HG03135 (cell line): ENCODE results near the gene ZFP42.
"Not testable (repeated sequence)": the region's sequence is repeated elsewhere in the genome, so short reads cannot be mapped to it uniquely, and the experiment has no call there.

Experiments
- ATAC-seq: cut with Tn5 transposase; IDR thresholded peaks from one replicate; pipeline ENCODE4 v1.9.1; 2021; ENCODE audit warnings: mild to moderate bottlenecking, moderate library complexity; ENCODE audit not compliant: unreplicated experiment

The ZFP42 gene

DNA sequence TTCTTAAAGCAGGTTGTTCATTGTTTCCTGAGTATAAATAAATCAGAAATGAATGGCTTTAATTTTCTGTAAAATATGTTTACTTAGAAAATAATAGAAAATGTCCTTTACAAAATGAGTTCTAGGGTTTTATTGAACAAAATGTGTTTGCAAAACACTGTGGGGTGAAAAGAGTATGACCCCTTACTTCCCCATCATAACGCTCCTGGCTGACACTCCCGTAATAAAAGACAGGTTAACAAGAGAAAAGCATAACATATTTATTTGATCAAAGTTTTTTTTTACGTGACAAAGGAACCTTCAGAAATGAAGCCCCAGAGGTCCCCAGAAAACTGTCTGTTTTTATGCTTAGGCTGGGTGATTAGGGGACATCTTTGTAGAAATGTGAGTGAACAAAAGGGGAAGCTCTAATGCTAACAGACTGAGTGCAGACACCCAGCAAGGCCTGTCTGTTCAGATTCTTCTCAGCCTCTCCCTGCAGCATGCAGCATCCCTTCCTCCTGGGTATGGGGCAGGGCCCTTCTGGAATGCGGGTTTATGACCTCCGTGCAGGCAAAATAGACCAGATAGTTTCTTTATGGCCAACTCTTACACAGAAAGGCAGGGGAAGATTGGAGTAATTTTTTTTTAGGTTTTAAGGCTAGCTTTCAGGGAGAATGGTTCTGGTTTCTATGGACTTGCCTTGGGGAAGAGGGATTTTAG lies 26.1 kb downstream of the ZFP42 start:
- ATAC-seq = no peak

DNA sequence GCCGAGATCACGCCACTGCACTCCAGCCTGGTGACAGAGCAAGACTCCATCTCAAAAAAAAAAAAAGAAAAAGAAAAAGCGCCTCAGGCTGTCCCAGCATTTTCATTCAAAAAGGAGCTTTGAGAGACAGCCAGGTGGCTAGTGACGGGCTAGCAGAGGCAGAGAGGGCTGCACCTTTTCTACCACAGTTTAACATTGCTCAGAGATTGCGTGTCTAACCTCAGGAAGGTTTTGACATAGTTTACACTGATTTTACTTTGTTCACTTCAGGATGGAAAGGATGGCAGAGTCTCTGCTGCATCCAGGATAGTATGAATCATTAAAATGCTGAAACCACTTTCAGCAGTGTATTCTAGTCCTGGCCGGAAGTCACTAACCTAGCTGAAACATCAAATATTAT lies 28.1 kb downstream of the ZFP42 start:
- ATAC-seq = no peak

DNA sequence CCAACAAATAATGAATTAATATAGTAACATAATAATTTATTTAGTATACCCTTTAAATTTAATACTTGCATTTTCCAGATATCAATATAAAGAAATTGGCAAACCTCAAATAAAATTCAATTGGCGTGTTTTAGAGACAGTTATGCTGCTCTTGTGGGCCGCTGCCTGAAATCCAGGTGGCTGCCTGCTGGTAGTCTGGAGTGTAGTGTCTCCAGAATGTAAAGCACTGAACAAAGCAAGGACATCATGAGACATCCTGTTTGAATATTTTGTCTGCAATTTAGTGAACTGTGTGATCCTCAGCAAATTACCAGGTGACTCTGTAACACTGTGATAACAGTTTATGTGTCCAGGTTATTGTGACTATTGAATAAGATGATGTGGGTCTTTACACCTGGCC lies 29.9 kb downstream of the ZFP42 start:
- no peak for ATAC-seq

DNA sequence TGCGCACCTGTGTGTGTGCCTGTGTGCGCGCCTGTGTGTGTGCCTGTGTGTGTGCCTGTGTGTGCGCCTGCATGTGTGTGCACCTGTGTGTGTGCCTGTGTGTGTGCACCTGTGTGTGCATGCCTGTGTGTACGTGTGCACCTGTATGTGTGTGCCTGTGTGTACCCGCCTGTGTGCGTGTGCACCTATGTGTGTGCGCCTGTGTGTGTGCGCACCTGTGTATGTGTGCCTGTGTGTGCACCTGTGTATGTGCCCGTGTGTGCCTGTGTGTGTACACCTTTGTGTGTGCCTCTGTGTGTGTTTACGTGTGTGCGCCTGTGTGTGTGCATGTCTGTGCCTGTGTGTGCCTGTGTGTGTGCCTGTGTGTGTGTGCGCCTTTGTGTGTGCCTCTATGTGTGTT lies 33.5 kb downstream of the ZFP42 start:
- ATAC-seq = no peak

DNA sequence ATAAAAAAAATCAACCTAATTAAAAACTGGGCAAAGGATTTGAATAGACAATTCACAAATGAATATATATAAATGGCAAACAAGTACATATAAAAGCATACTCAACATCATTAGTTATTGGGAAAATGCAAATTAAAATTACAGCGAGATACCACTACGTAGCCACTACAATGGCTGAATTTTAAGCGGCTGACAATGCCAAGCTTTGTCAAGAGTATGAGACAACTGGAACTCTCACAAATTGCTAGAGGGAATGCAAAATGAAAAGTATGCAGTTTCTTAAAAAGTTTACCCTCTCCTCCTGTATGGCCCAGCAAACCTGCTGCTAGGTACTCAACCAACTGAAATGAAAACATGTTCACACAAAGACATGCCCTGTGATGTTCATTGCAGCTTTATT lies 34.8 kb downstream of the ZFP42 start:
- ATAC-seq = no peak

DNA sequence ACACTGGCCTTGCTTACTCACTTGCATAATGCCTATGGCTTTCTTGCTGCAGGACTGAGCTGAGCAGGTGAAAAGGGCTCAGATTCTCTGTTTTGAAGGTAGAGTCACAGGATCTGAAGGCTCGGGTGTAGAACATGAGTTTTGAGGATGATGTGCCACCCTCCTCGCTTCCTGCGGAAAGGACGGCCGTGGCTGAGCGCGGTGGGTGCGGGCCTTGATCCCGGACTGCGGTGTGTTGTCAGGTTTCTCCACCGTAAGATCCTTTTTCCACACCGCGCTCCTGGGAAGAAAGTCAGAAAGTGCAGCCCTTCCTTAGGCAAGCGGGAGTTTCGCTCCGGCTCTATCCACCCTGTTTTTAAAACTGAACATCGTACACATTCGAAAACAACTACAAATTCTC lies 36.2 kb downstream of the ZFP42 start:
- ATAC-seq = no peak

DNA sequence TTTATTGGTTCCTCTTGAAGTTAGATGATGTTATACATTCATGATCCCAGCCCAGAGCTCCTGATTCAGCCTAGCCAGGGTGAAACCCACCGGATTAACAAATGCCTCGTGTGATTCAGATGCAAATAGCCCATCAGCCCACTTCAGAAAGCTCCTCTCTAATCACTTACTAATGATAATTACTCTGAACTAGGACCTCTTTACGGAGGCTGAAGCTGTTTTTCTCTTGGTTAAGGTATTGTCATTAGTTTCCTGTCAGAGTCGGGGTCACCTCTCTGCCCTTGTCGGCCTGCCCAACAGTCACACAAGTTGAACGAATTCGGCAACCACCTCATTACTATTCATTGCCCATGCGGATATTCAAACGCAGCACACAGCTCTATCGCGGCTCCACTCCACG lies 36.6 kb downstream of the ZFP42 start:
- ATAC-seq = no peak

DNA sequence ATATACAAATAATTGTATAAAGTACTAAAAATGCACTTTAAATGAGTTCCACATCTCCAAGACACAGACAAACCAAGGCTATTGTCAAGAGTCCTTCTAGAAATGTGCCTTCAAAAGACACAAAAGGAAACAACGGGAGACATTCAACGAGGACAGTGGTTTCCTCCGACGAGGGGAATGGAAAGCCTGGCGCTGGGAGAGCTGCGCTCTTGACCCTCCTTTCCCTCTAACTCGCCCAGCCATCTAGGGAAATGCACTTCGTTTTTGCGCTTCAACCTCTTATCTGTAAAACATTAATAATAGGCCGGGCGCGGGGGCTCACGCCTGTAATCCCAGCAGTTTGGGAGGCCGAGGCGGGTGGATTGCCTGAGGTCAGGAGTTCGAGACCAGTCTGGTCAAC lies 37.0 kb downstream of the ZFP42 start:
- ATAC-seq = no peak

DNA sequence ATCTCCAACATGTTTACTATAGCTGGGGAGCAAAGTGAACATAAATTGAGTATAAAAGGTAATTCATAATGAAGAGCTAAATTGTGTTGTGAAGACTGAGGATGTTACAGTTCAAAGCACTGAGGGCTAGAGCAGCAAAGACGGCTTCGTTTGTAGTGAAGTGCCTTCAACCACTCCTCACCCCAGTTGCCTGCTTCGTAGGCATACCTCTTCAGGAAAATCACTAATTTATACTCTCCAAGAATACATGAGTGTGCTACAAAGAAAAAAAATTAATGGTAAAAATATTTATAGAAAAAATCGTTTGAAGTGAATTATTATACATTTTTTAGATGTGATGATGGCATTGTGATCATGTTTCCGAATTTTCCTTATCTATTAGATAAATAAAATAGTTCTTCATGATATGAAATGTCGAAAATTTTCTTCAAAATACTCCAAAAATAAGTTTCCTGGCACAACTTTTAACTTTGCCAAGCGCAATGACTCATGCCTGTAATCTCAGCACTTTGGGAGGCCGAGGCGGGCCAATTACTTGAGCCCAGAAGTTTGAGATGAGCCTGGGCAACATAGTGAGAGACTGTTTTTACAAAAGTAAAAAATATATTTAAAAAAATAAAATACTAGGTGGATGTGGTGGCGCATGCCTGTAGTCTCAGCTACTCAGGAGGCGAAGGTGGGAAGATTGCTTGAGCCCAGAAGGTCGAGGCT lies 41.6 kb downstream of the ZFP42 start:
- no peak for ATAC-seq

DNA sequence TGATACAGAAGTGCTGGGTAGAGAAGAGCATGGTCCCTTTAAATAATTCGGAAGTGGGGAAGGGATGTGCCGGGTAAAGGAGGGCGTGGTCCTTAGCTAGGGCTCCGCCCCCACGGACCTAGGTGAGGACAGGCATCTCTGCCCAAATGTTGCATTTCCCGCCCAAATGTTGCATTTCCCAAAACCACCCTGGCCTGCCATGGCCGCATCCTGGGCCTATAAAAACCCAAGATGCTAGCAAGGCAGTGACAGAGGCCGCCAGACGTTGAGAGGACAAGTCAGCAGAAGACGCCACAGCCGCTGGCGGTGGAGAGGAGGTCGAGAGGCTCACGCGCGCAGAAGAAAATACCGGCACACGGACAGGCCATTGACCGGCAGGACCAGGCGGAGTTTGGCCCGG lies 46.1 kb downstream of the ZFP42 start:
- ATAC-seq = no peak

DNA sequence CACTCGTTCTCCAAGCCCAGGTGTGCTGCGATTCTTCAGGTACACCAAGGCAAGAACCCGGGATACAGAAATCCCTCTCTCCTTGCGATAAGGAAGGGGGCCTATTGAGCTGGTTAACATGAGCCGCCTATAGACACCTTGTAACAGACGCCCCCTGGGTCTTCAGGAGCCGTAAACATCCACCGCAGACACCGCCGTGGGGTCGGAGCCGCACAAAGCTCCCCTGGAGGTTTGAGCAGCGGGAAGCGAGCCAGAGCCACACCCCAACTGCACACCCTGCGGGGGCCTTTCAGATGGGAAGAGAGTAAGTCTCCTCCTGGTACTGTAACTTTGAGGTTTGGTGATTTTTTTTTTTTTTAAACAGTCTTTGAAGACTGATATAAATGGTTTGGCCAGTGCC lies 46.6 kb downstream of the ZFP42 start:
- no peak for ATAC-seq

DNA sequence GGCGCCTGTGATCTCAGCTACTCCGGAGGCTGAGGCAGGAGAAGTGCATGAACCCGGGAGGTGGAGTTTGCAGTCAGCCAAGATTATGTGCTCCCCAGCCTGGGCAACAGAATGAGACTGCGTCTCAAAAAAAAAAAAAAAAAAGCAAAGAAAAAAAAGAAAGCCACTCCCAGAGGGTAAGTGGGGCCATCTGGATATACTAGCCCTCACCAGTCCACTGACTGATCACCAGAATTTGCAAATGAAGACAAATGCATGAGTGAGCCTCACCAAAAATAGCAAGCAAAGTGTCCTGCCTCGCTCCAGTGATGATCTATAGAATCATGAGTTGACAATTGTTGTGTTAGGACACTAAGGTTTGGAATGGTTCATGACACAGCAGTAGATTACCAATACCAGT lies 47.6 kb downstream of the ZFP42 start:
- no peak for ATAC-seq

DNA sequence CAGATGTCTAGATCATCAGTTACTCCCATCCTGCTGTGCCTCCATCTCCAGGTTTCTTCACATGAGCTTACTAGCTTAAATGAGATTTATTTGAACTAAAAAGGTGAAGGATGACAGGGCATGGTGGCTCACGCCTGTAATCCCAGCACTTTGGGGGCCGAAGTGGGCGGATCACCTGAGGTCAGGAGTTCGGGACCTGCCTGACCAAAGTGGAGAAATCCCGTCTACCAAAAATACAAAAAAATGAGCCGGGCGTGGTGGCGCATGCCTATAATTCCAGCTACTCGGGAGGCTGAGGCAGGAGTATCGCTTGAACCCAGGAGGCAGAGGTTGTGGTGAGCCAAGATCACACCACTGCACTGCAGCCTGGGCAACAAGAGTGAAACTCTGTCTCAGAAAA lies 49.9 kb downstream of the ZFP42 start:
- not testable (repeated sequence) for ATAC-seq

DNA sequence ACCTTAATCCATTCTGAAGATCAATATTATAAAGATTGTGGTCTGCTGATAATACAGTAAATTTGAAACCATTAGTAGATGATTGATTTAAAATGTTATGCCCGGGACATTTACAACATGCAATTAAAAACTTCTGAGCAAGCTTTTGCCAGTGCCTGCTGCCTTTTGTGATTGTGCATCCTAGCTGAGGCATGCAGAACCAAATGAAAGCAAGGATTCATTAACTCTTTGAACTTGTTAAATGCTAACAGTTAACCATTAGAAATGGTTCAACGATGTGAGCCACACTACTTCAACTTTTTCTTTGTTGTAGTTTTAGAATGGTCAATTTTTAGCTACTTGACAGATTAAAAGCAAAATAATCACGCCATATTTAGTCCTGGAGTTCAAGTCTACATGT lies 51.1 kb downstream of the ZFP42 start:
- ATAC-seq = no peak

DNA sequence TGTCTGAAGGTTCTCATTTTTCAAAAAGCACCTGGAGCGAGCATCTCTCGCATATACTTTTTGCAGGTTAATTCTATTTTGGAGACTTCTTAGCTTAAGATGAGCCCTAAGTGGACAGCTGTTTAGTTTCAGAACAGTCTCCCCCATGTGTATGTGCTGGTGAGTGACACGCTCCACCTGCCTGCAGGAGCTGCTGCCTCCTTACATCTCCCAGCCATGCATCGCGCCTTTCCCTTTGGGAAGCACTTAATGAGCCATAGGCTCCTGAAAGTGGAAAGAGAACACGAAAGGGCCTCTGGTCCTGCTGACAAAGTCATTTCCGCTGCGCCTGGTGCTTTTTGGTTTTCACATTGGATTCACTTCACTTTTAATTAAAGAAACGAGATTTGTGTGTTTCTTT lies 57.7 kb downstream of the ZFP42 start:
- ATAC-seq = no peak
